A549 (cell line): ENCODE data around the gene SEC14L3. TPM values are rescaled to one million over a fixed set of nuclear protein-coding genes. Genes with fewer than 3 reads are reported as not detected.

ENCODE experiments used
- ATAC-seq, 2 experiments: fragments of 200-7000 bp in 1 of 2; fragments of >200 bp in 1 of 2; cut with Nextera tagmentation in 1 of 2; cut with Tn5 transposase in 1 of 2; 3 replicates each; pipeline versions ENCODE4 v1.8.0 to v1.9.1; 2018 to 2020; ENCODE audit warnings: mild to moderate bottlenecking in 1 of 2, moderate library complexity in 1 of 2
- CTCF ChIA-PET: fragments of 300-600 bp; sonication (Branson Sonifier 250); formaldehyde crosslinking; extraction: SDS; loops from one replicate; lab custom pipeline; 2021; ENCODE audit warnings: antibody characterized with exemption, inconsistent platforms; lab: Yijun Ruan, JAX
- POLR2A ChIA-PET: fragments of 350-600 bp; formaldehyde crosslinking; extraction: SDS; loops from one replicate; lab custom pipeline; 2021; ENCODE audit warnings: antibody characterized with exemption, inconsistent platforms; lab: Yijun Ruan, JAX
- DNase-seq, 2 experiments: peaks; one replicate each; pipeline versions ENCODE4 v3.0.0 to v3.0.0-alpha.2; 2011 to 2016; ENCODE audit warnings: low read depth in 1 of 2, low spot score in 1 of 2
- FAIRE-seq: peaks from 2 replicates; lab custom pipeline; 2011; peaks lifted over from hg19 to GRCh38; lab: Jason Lieb, UNC
- H3K27ac ChIP-seq, 2 experiments: fragments of >200 bp; sonication (Bioruptor Twin); formaldehyde crosslinking; 3 replicates each; pipeline ENCODE4 v1.5.1; 2016 to 2017
- H3K4me1 ChIP-seq: fragments of >200 bp; sonication (Bioruptor Twin); formaldehyde crosslinking; 3 replicates; pipeline ENCODE4 v1.6.1; 2016
- H3K4me2 ChIP-seq: fragments of >200 bp; sonication (Bioruptor Twin); formaldehyde crosslinking; 3 replicates; pipeline ENCODE4 v1.6.1; 2016
- H3K4me3 ChIP-seq: fragments of >200 bp; sonication (Bioruptor Twin); formaldehyde crosslinking; 3 replicates; pipeline ENCODE4 v1.5.1; 2016
- H3K9me3 ChIP-seq: fragments of >200 bp; sonication (Bioruptor Twin); formaldehyde crosslinking; 3 replicates; pipeline ENCODE4 v1.6.1; 2016
- BCL3 ChIP-seq: fragments of >200 bp; sonication (Bioruptor Twin); formaldehyde crosslinking; IDR thresholded peaks from 3 replicates; pipeline ENCODE4 v1.6.1; 2016
- CBX8 ChIP-seq: fragments of 200-600 bp; sonication (generic); IDR thresholded peaks from 2 replicates; pipeline ENCODE4 v1.6.1; 2016
- E2F6 ChIP-seq: IDR thresholded peaks from 2 replicates; pipeline ENCODE4 v1.6.1; 2012; ENCODE audit warnings: low read depth, borderline replicate concordance
- ESRRA ChIP-seq: fragments of 150-350 bp; IDR thresholded peaks from 2 replicates; pipeline ENCODE4 v1.6.1; 2014; ENCODE audit warnings: mild to moderate bottlenecking, low read length, borderline replicate concordance
- FOSB ChIP-seq: fragments of 250-450 bp; sonication (Bioruptor Pico); IDR thresholded peaks from 2 replicates; pipeline ENCODE4 v1.5.0; 2020; ENCODE audit warnings: mild to moderate bottlenecking, moderate library complexity
- GATA3 ChIP-seq: IDR thresholded peaks from 2 replicates; pipeline ENCODE4 v1.6.1; 2012; ENCODE audit warnings: borderline replicate concordance
- HDAC2 ChIP-seq: fragments of 200-600 bp; sonication (generic); IDR thresholded peaks from 2 replicates; pipeline ENCODE4 v1.6.1; 2016
- JUN ChIP-seq, 2 experiments: fragments of >200 bp; sonication (Bioruptor Twin); formaldehyde crosslinking; IDR thresholded peaks; 2 replicates in 1 of 2; 3 replicates in 1 of 2; pipeline ENCODE4 v1.6.1; 2016 to 2017
- MYC ChIP-seq: IDR thresholded peaks from 2 replicates; pipeline ENCODE4 v1.6.1; 2012; ENCODE audit warnings: mild to moderate bottlenecking, inconsistent platforms, low read length, improper control_type of control experiment, borderline replicate concordance
- POLR2A ChIP-seq: IDR thresholded peaks from 2 replicates; pipeline ENCODE4 v1.6.1; 2012; ENCODE audit warnings: mild to moderate bottlenecking, low read length
- POLR2AphosphoS2 ChIP-seq: conservative IDR thresholded peaks from 2 replicates; pipeline ENCODE4 v1.6.1; 2012; ENCODE audit warnings: low read length, improper control_type of control experiment, inconsistent platforms
- RAD21 ChIP-seq, 2 experiments: fragments of >200 bp in 1 of 2; sonication (Bioruptor Twin) in 1 of 2; formaldehyde crosslinking in 1 of 2; IDR thresholded peaks in 1 of 2; conservative IDR thresholded peaks in 1 of 2; 2 replicates in 1 of 2; 3 replicates in 1 of 2; pipeline ENCODE4 v1.6.1; 2012 to 2018; ENCODE audit warnings: inconsistent platforms in 1 of 2
- SMC3 ChIP-seq: fragments of >200 bp; sonication (Bioruptor Twin); formaldehyde crosslinking; IDR thresholded peaks from 3 replicates; pipeline ENCODE4 v1.6.1; 2018; ENCODE audit warnings: inconsistent platforms
- whole genome bisulfite sequencing: methylation state at CpG from one replicate; pipeline ENCODE4 v1.1.6; 2017; ENCODE audit errors: missing lambda C conversion rate; 5-methylcytosine and 5-hydroxymethylcytosine counted together
- polyA plus RNA-seq, 4 experiments: library from polyadenylated mRNA; depleted of rRNA in 3 of 4; stranded (reverse); fragments of >200 nt; fragmentation: RNase III in 1 of 4; extraction: RNeasy Plus Mini Kit Qiagen cat#74134 plus additional on column Dnase treatment in 1 of 4; gene quantifications; 2 replicates in 3 of 4; 3 replicates in 1 of 4; pipeline ENCODE4 v1.2.3, GENCODE V29; 2011 to 2017
- TF ChIP-seq, protein P1 (sequence below): fragments of 450-650 bp; IDR thresholded peaks from 2 replicates; pipeline ENCODE4 v1.6.1; 2014; ENCODE audit warnings: antibody characterized with exemption
- TF ChIP-seq, protein P2 (sequence below): fragments of >200 bp; sonication (Bioruptor Twin); formaldehyde crosslinking; IDR thresholded peaks from 3 replicates; pipeline ENCODE4 v1.5.1; 2016

SEC14L3 gene
- polyA plus RNA-seq, 2 of the 4 experiments (the other 2 are of a cell fraction): 0.04 TPM; not detected in 1

GRCh38 chr22:30447656-30448055 is 24.2 kb downstream of the SEC14L3 start (continued):
- TF ChIP-seq HDAC2 (no peak), JUN (IDR thresholded peaks at IDR 0.05) (no peak)

DNA sequence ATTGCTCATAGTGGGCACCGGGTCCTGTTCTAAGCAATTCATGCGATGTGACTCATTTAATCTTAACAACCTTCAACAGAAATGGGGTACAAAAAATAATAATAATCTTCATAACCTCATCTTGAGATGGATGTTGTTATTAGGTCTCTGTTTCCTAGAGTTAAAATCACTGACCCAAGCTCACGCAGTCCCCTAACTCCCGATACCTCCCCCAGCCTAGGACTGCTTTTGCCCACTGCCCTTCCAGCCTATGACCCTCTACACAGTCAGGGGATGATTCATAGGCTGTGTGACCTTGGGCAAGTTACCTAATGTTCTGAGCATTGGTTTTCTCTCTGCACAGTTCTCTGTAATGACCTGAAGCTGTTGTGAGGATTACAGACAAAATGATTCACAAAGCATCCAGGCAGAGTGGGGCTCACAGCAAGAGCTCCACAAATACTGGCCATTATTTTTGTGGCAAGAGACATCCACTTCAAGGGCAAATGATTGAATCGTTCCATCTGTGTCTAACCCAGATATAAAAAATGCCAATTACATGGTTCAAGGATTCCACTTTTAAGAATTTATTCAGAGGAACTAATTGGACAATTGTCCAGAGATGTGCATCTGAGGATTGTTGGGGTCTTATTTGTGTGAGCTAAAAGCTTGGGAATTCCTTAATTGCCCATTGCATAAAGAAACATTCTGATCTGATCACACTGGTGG is 26.2 kb downstream of the SEC14L3 start:
- no peak overlapping the region for H3K4me3 ChIP-seq
- no peaks in the 10 kb centered on the region for H3K9me3 ChIP-seq
- peak overlapping the region in 1 of 2 experiments; percentile 5; a peak in 1 of 6 replicates for H3K27ac ChIP-seq
- CTCF ChIA-PET: interaction anchor here (0.6 to 4.5 kb wide), 25 partner anchors 11 to 344 kb away, joined by 3 to 24 read pairs (median 5); partner anchors contain the start of genes MTFP1 and TCN2
- no peak for FAIRE-seq
- H3K4me2 ChIP-seq: peak overlapping the region; percentile 72
- TF ChIP-seq GATA3: no peak
- TF ChIP-seq ESRRA: no peak
- no peak for TF ChIP-seq HDAC2
- TF ChIP-seq, protein P1, sequence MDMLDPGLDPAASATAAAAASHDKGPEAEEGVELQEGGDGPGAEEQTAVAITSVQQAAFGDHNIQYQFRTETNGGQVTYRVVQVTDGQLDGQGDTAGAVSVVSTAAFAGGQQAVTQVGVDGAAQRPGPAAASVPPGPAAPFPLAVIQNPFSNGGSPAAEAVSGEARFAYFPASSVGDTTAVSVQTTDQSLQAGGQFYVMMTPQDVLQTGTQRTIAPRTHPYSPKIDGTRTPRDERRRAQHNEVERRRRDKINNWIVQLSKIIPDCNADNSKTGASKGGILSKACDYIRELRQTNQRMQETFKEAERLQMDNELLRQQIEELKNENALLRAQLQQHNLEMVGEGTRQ: no peak
- TF ChIP-seq, protein P2, sequence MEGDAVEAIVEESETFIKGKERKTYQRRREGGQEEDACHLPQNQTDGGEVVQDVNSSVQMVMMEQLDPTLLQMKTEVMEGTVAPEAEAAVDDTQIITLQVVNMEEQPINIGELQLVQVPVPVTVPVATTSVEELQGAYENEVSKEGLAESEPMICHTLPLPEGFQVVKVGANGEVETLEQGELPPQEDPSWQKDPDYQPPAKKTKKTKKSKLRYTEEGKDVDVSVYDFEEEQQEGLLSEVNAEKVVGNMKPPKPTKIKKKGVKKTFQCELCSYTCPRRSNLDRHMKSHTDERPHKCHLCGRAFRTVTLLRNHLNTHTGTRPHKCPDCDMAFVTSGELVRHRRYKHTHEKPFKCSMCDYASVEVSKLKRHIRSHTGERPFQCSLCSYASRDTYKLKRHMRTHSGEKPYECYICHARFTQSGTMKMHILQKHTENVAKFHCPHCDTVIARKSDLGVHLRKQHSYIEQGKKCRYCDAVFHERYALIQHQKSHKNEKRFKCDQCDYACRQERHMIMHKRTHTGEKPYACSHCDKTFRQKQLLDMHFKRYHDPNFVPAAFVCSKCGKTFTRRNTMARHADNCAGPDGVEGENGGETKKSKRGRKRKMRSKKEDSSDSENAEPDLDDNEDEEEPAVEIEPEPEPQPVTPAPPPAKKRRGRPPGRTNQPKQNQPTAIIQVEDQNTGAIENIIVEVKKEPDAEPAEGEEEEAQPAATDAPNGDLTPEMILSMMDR: no peak; the same call in 1 of the 3 replicates
- TF ChIP-seq RAD21 (conservative IDR thresholded peaks at IDR 0.05 in 1 of 2, IDR thresholded peaks at IDR 0.05 in 1 of 2): no peak
- TF ChIP-seq MYC: no peak
- TF ChIP-seq POLR2AphosphoS2: no peak
- TF ChIP-seq E2F6: no peak
- no peak for TF ChIP-seq CBX8
- TF ChIP-seq, all 56 proteins: peak for 0
- POLR2A ChIA-PET: interaction anchor here (1.2 kb wide), 1 partner anchor 22 kb away, joined by 4 read pairs; no protein-coding TSS in a partner anchor
- ATAC-seq (peak; percentile 34 to 47; a peak in 3 of 6 replicates), DNase-seq (no peak)
- peaks cover 10% of the 10 kb centered on the region; the same call in 2 of the 3 replicates for H3K4me1 ChIP-seq
- 31% methylated on average over 5 of the region's 5 CpGs for WGBS

DNA sequence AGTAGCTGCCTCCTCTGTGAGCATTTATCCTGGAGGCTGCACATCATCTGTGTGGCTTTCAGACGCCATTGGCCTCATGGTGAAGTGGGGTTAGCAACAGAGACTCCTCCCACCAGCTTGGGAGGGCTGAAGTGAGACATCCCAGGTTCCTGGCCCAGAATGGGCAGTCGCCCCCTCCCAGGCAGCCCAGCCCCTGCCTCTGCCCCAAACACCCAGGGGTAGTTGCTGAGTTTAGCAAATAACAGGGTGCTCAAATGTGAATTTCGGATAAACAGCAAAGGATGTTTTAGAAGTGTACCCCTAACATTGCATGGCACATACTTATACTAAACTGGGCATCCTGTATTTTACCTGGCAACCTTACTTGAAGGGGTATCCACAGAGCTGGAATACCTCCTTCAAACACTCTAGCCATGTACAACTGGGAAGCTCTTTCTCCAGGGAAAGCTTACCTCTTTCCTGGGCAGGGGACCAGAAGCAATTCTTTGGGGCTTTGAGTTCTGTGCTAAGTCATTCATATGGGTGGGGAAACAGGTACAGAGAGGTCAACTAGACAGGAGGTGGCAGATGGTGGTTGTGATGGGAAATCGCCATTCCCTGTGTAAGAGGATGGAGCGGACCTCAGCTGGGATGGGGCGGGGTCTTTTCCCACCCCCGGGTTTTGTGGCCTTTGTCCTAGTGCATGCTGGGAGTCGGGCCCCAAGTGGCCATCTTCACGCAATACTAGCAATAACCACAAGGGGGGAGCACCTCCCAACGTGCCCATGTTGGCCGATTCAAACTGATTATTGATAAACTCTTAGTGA is 27.0 kb downstream of the SEC14L3 start:
- ChIA-PET CTCF (interaction anchor here (0.5 to 4.5 kb wide), 27 partner anchors 8 to 345 kb away, joined by 3 to 24 read pairs (median 4); partner anchors contain the start of genes MTFP1 and TCN2), POLR2A (interaction anchor here (0.8 to 1.2 kb wide), 2 partner anchors 22 to 162 kb away, joined by 4 to 5 read pairs; partner anchors contain the start of gene TCN2)
- peak overlapping the region; percentile 72 for H3K4me2 ChIP-seq
- no peak overlapping the region for H3K4me3 ChIP-seq
- DNase-seq (peak; percentile 62 to 64), FAIRE-seq (no peak)
- WGBS: 17% methylated on average over 11 of the region's 11 CpGs
- H3K27ac ChIP-seq: peak overlapping the region; percentile 63 to 78
- peaks cover 10% of the 10 kb centered on the region; the same call in 2 of the 3 replicates for H3K4me1 ChIP-seq
- no peaks in the 10 kb centered on the region for H3K9me3 ChIP-seq
- TF ChIP-seq RAD21 (conservative IDR thresholded peaks at IDR 0.05 in 1 of 2, IDR thresholded peaks at IDR 0.05 in 1 of 2): peak; percentile 70 to 76
- no peak for TF ChIP-seq POLR2AphosphoS2
- no peak for TF ChIP-seq BCL3
- TF ChIP-seq SMC3: peak; percentile 59
- TF ChIP-seq FOSB (CRISPR knock-in tag): peak; percentile 59; the same call in 1 of the 2 replicates
- 0 out of 2 replicates have a peak, but pooled peaks have one; percentile 6 for TF ChIP-seq POLR2A
- TF ChIP-seq, protein P2: peak; percentile 60
- TF ChIP-seq, all 56 proteins: peak for 5
- peak; percentile 85 to 88; a peak in 5 of 6 replicates for ATAC-seq
